ENCODE results near the gene AKT1. TPM values are rescaled to one million over a fixed set of nuclear protein-coding genes. Genes with fewer than 3 reads are reported as not detected.
"Not testable (repeated sequence)": the region's sequence is repeated elsewhere in the genome, so short reads cannot be mapped to it uniquely, and the experiment has no call there.

Gene AKT1
- total RNA-seq, result 100 to 1,000 TPM; 115 to 143 TPM
- long read RNA-seq, donor 1, transcript AKT1-205 (6 exons, 2,830 nt), result minor isoform, 8 of 241 reads
- long read RNA-seq, donor 1, transcript AKT1-203 (14 exons, 2,710 nt), result major isoform, 177 of 241 reads
- long read RNA-seq, donor 1, transcript AKT1-220 (15 exons, 2,742 nt), result minor isoform, 11 of 241 reads
- long read RNA-seq, donor 1, partial matches to known transcripts, result 13 of 241 reads
- long read RNA-seq, donor 1, other reads (novel, unspliced or antisense), result 25 of 241 reads
- long read RNA-seq, donor 2, transcript AKT1-208 (13 exons, 3,916 nt), result minor isoform, 8 of 91 reads
- long read RNA-seq, donor 2, transcript AKT1-205 (6 exons, 2,830 nt), result major isoform, 14 of 91 reads
- long read RNA-seq, donor 2, partial matches to known transcripts, result 51 of 91 reads
- long read RNA-seq, donor 2, other reads (novel, unspliced or antisense), result 11 of 91 reads

DNA sequence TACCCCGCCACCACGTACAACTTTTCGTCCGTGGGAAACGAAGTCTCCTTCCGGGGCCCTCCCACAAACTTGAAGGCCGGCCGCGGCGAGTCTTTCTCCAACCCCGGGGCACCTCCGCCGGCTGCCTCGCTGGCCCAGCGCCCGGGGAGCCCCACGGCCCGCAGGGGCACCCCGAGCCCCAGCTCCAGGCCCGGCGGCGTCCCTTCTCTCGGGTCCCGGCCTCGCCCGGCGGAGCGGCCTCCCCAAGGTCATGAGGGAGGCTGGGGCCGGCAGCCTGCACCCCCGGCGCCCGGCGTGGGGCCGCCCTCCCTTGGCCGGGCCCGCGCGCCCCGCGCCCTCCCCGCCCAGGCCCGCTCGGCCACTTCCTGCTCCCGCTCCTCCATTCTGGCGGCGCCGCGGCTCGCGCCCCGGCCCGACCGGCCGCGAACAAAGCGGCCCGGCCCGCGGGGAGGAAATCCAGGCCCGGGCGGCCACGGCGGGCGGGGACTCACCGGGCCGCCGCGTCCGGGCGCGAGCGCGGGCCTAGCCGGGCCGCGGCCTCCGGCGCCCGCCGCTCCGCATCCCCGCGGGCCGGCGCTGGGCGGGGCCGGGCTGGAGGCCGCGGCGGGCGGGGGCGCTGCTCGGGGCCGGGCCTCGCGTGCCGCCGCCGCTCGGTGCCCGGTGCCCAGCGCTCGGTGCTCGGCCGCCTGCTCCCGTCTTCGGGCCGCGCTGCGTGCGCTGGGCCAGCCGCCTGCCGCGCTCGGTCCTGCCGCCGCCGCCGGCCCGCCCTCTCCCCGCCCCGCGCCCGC is at the start of gene AKT1:
AKT1 (minus strand) TSS at position 756 of the 788 bp plus-strand sequence. CDS start 3,105 bp downstream, outside the sequence.
- DNase-seq (ENCODE audit: low spot score), result no peak
- intact Hi-C loops (cut with DNase I), result no loop called here

DNA sequence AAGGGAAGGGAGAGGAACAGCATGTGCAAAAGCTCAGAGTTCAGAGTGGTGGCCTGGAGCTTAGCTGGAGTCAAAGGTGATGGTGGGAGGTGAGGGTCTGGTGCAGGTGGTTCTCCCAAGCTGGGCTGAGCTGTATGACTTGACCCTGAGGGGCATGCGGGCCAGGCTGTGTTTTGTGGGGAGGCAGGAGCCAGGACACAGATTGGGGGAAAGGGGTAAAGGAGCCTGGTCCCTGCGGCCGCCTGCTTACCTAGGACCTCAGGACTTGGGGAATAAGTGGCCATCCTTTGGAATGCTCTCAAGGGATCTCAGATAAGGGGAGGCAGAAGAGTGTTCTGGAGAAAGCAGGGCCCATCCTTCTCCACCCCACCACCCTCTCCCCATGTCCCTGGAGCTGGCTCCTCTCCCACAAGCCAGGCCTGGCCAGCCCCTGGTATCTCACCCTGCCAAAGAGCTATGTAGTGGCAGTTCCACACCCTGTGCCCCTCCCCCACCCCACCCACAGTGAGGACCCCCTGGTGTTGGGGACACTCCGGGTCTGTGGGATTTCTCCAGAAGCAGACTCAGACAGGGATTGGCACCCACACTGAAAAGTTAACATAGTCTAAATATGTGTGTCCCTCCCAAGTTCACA is 49.6 kb upstream of the AKT1 start:
- peak; percentile 44 for DNase-seq (ENCODE audit: low spot score)
- intact Hi-C loops (cut with DNase I), result no loop called here

DNA sequence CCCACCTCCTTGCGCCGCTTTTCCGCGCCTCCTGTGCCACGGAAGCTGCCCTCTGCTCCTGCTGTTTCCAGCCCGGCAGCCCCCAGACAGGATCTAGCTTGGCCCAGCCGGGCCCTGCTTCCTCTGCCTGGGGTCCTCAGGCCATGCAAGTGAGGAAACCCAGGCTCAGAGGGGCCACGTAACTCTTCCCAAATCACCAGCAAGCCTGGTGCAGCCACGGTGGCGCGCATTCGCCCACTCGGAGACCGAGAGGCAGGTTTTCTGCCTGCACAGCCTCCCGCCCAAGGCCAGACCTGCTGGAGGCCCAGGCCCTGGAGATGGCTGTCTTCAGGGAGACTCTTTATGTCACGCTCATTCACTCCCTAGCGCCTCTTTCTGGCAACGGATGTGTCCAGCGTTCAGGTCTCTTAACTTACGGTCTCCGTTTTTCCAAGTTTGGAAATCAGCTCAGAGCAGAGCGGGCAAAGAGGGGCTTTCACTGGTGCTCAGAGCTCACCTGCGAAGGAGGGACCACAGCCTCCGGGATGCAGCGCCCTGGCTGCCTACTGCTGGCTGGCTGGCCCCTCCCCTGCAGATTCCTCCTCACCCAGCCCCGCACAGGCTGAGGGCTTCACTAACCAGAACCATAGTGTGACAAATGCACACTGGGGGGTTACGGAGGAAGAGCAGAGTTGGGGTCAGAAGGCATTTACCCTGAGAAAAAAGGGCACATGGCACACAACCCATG is 48.9 kb upstream of the AKT1 start:
- DNase-seq (ENCODE audit: low spot score), result peak; percentile 75
- intact Hi-C loops (cut with DNase I), result no loop called here

DNA sequence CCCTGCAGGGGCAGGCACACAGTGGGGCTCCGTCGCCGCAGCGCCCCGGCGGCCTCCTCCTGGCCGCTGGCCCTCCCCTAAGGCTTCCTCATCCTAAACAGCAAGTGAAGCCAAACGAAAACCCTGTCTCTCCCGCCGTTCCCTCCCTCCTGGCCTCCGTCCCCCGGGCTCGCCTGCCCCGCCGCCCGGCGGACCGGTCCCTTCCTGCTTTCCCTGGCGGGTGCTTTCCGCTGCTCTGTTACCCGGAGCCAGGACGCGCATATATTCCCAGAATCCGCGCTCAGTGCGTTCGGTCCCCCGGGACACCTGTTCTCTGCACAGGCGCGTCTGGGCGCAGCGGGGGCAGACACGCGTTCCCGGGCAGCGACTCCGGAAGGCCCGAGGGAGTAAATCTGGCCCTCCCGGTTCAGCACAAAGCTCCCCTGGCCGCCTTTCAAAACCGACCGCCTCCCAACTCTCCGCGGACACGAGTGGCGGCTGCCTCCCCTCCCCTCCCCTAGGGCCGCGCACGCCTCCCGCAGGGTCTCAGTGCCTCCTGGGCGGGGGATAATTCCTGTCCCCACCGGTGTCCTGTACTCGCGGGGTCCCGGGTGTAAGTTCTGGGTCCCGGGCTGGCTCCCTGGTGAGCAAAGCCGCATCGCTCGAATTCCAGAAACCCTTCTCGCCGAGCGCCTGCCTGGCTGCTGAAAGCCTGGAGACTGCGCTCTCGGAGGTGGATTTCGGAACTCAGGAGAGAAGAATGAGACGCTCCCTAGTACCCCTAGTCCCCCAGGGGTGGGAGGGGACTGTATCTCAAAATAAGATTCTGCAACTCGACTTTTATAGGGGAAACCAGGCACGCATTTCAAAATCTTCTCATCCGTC is 48.1 kb upstream of the AKT1 start:
- intact Hi-C loops (cut with DNase I), result no loop called here
- DNase-seq (ENCODE audit: low spot score), result peak; percentile 79

DNA sequence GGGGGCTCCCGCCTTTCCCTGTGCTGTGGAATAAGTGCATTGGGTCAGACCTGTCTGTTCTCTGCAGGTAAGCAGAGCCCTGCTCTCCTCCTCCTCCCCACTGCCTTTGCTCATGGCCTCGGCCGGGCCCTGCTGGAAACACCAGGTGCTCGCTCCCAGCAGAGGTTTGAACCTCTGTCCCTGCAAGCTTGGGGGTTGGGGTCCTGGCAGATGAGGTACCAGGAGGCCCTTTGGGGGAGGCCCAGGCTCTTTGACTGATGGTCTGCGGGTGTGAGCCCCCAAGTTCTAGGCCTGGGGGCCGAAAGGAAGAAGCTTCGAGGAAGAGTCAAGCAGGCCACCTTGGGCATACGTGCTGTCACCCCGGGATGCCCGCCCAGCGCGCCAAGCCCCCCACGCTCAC is 47.5 kb upstream of the AKT1 start:
- DNase-seq (ENCODE audit: low spot score), result peak; percentile 56
- intact Hi-C loops (cut with DNase I), result no loop called here

DNA sequence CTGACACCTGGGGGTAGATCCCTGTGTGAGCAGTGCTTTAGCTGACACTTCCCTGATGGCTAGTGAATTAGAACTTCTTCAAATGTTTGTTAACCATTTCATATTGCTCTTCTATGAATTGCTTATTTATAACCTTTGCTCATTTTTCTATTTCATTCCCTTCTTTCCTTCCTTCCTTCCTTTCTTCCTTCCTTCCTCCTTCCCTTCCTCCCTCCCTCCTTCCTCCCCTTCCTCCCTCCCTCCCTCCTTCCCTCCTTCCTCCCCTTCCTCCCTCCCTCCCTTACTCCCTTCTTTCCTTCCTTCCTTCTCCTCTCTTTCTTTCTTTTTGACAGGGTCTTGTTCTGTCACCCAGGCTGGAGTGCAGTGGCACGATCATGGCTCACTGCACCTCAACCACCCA is 46.2 kb upstream of the AKT1 start:
- DNase-seq (ENCODE audit: low spot score), result no peak
- intact Hi-C loops (cut with DNase I), result no loop called here

DNA sequence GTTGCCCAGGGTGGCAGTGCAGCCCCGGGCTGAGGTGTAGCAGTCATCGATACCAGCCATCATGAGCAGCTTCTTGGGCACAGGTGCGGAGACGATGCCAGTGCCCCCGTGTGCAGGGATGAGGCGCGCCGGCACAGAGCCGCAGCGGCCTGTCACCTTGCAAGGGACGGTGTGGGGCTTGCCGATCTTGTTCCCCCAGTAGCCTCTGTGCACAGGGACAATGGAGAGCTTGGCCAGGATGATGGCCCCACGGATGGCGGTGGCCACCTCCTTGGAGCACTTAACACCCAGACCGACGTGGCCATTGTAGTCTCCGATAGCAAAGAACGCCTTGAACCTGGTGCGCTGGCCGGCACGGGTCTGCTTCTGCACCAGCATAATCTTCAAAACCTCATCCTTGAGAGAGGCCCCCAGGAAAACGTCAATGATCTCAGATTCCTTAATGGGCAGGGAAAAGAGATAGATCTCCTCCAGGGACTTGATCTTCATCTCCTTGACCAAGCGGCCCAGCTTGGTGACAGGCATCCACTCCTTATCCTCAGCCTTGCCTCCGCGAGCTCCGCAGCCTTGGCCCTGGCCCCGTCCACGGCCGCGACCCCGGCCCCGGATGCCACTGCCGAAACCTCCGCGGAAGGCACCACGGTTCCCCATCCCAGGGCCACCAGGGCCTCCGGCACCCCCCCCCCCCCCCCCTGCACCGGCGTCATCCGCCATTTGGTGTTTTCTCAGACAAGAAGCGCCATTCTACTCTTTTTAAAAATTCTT is 40.8 kb upstream of the AKT1 start:
- intact Hi-C loops (cut with DNase I), result not testable (repeated sequence)
- peak; percentile 63 for DNase-seq (ENCODE audit: low spot score)

DNA sequence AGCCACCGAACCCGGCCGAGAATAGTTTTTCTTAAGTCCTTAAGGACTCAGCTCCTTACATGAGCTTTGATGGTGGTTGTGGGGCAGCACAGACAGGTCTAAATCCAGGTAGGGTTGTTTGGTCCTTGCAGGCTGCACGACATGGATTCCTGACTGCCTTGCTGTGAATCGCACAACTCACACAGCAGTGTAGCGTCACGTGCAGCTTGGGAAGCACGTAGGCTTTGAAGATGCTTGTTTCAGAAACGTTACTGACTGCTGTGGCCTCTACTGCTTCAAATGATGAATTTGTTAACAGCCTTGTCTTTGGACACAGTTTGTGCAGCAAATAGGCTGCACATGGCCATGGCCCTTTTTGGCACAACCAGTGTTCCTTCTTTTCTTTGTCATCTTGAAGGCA is 35.2 kb upstream of the AKT1 start:
- peak; percentile 67 for DNase-seq (ENCODE audit: low spot score)
- intact Hi-C loops (cut with DNase I), result no loop called here

DNA sequence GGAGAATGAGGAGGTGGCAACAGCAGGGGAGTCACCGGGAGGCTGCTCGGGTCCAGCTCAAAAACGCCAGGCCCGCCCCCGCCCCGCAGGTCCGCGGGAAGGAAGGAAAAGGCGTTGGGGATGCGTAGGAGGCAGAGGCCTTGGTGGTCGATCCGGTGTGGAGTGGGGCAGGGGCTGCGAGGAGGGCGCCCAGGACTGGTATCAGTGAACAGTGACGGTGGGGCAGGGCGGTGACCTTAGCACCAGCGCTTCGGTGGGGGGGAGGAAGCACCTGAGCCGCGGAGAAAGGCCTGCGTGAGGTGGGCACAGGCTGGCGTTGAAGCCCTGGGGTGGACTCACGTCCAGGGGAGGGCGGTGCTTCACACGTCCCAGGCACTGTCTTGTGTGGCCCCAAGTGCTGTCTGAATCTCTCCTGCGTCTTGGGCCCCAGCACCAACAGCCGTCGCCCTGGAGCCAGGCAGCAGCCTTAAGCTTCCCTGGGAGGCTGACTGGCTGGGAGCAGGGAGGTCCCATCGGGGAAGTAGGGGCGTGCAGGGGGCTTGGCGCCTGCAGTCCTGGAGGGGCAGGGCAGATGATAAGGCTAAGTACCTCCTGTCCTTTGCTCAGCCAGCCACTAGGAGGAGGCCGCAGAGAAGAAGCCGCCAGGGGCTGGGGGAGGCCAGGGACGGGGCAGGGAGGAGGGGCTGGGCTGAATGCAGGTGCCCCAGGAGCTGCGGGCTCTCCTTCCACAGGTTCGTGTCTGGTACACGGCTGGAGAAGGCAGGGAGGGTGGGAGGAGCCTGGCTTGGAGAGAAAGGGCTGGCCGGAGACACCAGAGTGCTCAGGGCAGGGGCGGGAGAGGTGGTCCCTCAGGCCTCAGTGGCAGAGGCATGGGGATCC is 31.9 kb upstream of the AKT1 start:
- intact Hi-C loops (cut with DNase I), result no loop called here
- DNase-seq (ENCODE audit: low spot score), result peak; percentile 82

DNA sequence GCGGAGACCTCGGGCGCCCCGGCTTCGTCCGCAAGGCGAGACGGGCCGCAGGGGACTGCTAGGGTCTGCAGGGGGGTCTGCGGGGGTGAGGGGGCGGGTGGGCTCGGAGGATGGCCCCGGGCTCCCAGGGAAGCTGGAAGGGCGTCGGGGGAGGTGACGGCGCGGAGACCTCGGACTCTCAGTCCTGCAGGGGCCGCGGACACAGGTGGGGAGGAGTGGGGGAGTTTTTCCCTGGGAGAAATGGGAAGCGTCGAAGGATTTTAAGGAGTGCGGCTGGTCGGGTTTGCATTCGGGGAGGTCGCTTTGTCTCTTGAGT is 31.3 kb upstream of the AKT1 start:
- no peak for DNase-seq (ENCODE audit: low spot score)
- intact Hi-C loops (cut with DNase I), result no loop called here

DNA sequence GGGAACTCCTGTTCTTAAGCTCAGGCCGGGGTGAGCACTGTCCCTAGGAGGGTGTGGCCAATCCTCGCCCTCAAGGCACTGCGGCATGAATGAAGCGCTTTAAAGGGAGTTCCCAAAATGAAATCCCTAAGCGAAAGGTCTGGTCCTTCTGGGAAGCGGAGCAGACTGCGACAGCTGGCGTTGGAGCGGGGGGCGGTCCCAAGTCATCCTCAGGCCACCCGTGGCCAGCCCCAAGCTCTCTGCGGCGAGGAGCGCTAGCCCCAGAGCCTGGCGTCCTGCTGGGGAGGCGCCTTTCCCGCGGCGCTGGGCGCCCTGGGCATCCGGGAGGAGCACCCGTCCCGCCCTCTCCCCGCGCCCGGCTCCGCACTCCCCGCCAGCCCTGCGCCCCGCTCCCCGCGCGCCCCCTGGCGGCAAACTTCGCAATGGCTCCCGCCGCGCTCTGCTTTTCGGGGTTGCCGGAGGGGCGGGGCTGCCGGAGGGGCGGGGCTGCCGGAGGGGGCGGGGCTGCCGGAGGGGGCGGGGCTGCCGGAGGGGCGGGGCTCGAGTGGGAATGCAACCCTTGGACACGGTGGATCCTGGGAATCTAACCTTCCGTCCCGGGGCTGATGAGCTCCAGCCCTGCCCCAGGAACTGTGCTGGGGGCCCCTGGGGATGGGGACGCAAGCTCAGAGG is 30.8 kb upstream of the AKT1 start:
- peak; percentile 97 for DNase-seq (ENCODE audit: low spot score)
- intact Hi-C loops (cut with DNase I), result no loop called here

DNA sequence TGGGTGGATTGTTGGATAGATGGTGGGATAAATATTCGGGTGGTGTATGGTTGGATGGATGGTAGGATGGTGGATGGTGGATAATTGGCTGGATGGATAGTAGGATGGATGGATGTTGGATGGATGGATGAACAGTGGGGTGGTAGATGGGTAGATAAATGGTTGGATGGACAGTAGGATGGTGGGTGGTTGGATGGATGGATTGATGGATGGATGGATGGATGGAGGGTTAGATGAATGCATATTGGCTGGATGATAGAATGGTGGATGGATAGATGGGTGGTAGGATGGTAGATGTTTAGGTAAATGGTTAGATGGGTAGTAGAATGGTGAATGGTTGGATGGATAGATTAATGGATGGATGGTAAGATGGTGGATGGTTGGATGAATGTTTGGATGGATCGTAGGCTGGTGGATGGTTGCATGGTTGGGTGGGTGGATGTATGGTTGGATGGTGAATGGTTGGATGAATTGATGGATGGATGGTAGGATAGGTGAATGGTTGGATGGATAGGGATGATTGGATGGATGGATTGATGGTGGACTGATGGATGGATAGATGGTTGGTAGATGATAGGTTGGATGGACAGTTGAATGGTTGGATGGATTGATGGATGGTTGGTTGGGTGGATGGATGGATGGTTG is 28.9 kb upstream of the AKT1 start:
- intact Hi-C loops (cut with DNase I), result loop anchor here (5.0 kb wide), 1 partner anchor 52 kb away; no protein-coding TSS in a partner anchor

DNA sequence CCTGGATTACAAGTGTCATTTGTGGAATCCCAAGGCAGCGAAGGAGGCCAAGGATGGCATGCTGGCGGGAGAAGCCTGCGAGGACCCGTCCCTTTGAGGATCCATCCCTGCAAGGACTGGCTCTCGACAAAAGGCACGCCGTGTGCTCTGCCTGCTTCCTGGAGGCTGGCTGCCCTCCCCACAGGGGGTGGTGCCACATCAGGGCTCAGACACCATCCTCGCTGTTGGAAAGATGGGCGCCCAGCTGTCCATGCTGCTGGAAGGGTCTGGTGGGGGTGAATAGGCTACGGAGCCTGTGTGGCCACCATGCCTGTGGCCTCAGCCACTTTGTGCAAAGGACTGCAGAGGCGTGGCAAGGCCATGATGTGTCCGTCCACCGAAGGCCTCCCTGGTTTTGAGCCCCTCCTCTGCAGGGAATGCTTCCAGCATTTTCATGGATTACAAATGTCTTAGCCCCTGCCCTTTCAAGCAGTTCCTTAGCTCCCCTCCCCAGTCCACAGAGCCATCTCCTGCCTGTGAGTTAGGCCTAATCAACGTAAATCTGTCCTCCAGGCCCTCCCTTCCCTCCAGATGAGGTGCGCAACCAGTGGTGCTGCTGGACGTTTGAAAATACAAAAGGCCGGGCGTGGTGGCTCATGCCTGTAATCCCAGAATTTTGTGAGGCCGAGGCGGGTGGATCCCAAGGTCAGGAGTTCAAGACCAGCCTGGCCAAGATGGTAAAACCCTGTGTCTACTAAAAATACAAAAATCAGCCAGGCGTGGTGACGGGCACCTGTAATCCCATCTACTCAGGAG is 27.5 kb upstream of the AKT1 start:
- DNase-seq (ENCODE audit: low spot score), result peak; percentile 72
- intact Hi-C loops (cut with DNase I), result loop anchor here (5.0 kb wide), 1 partner anchor 51 kb away; no protein-coding TSS in a partner anchor

More for the DNA sequence above, 28.9 kb upstream of the AKT1 start:
- no peak for DNase-seq (ENCODE audit: low spot score)

DNA sequence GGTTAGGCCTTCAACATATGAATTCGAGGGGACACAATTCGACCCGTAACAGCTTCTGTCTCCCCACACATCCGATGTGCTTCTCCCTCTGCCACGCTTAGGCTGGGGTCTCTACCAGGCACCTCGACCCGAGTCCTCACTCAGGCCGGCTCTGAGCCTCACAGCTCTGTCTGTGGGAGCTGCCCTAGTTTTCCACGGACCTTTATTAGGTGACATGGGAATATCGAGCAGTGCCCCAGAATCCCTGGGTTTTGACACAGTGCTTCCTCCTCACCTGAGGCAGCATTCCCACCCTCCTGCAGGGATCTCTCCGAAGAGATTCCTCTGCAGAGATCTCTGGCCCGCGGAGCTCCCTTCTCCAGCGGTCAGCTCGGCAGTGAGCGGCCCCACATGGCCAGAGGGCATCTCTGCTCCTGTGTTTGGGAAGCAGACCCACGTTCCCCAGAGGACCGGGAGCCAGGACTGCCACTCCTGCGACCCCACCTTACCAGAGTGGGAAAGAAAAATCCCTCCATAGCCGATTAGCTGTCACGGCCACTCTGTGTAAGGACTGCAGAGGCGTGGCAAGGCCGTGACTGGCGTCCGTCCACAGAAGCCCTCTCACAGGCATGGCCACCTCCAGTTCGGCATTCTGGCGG is 26.5 kb upstream of the AKT1 start:
- intact Hi-C loops (cut with DNase I), result loop anchor here (5.0 kb wide), 1 partner anchor 50 kb away; no protein-coding TSS in a partner anchor
- DNase-seq (ENCODE audit: low spot score), result peak; percentile 71

Measured in posterior vena cava (tissue), 2 donors.